Epithelial cell of umbilical artery (primary cell): ENCODE results near the gene CPZ. TPM values are rescaled to one million over a fixed set of nuclear protein-coding genes. Genes with fewer than 3 reads are reported as not detected.

ENCODE experiments used
- total RNA-seq: library from RNA; depleted of rRNA; stranded (reverse); fragments of >200 nt; gene quantifications from 2 replicates; pipeline ENCODE4 v1.2.3, GENCODE V29; 2014

Gene CPZ
- total RNA-seq = under 0.01 TPM in 1 of 2 replicates, not detected in the other

GRCh38 chr4:8592366-8593263 is at the start of gene CPZ:
CPZ (plus strand) TSS chr4:8592765; CDS start chr4:8592834, 69 bp downstream.

GRCh38 chr4:8580321-8581093 is 12.1 kb upstream of the CPZ start, which contains the start of gene GPR78:
GPR78 (plus strand) TSS chr4:8580392; CDS start chr4:8580983, 591 bp downstream.

Other genes with a start within 250 kb of the CPZ start
- gene ACOX3, start 152.0 kb upstream of the CPZ start, total RNA-seq = 29.6 and 34.7 TPM in 2 replicates
- 14.3 and 21.9 TPM in 2 replicates for gene TRMT44, start 152.0 kb upstream of the CPZ start, total RNA-seq
- gene GPR78, start 12.4 kb upstream of the CPZ start, total RNA-seq = not detected in 2 replicates